ENCODE data around the gene ST3GAL6. TPM values are rescaled to one million over a fixed set of nuclear protein-coding genes. Genes with fewer than 3 reads are reported as not detected.

ST3GAL6 gene
- total and polyA plus RNA-seq, 10 of the 15 experiments (the other 5 are each of a cell fraction or from before 2014, with no cell fraction given) = 19.5 to 41.2 (median 37.4) TPM

DNA sequence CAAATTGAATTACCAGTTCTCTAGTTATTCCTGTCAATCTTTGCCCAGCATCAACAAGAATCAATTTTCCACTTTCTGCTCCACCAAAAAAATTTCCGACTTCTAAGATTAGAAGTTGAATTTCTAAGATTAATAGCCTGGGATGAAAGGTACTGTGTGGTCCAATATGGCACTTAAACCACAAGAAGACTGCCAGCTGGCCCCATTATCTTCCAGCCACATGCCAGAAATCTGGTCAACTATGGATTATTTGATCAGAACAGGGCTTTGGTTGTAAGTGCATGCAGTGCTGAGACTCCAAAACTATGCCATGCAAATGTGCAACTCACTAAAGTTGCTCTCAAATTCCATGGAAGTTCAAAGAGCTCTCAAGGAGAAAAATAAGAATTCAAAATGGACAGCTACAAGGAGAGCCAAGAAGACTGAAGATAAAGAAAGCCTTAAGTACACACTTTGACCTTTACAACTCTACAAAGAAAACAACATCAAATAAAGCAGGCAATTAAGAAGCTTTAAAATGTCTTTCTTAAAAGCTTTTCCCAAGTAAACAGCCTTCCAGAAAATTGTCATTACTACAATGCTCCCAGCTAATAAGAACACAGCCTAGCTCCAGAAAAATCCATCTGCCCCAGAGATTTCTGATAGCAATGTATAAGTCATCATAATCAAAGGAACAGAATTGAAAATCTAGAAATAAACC, 64.2 kb downstream of the ST3GAL6 start:
- no peak overlapping the region for H3K4me2 ChIP-seq (ENCODE audit: control insufficient read depth, insufficient read depth)
- H3K4me1 ChIP-seq (ENCODE audit: control insufficient read depth, insufficient read depth, low read length) = no peaks in the 10 kb centered on the region
- FAIRE-seq (no peak), DNase-seq (ENCODE audit: low read depth, low spot score) (no peak), ATAC-seq (no peak)
- TF ChIP-seq, protein P1, sequence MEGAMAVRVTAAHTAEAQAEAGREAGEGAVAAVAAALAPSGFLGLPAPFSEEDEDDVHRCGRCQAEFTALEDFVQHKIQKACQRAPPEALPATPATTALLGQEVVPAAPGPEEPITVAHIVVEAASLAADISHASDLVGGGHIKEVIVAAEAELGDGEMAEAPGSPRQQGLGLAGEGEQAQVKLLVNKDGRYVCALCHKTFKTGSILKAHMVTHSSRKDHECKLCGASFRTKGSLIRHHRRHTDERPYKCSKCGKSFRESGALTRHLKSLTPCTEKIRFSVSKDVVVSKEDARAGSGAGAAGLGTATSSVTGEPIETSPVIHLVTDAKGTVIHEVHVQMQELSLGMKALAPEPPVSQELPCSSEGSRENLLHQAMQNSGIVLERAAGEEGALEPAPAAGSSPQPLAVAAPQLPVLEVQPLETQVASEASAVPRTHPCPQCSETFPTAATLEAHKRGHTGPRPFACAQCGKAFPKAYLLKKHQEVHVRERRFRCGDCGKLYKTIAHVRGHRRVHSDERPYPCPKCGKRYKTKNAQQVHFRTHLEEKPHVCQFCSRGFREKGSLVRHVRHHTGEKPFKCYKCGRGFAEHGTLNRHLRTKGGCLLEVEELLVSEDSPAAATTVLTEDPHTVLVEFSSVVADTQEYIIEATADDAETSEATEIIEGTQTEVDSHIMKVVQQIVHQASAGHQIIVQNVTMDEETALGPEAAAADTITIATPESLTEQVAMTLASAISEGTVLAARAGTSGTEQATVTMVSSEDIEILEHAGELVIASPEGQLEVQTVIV (IDR thresholded peaks at IDR 0.05; ENCODE audit: borderline replicate concordance, partially characterized antibody) = no peak
- TF ChIP-seq MEF2A (IDR thresholded peaks at IDR 0.05; ENCODE audit: insufficient read depth, low read depth, low read length) (no peak), NR2C1 (IDR thresholded peaks at IDR 0.05) (no peak), NRF1 (conservative IDR thresholded peaks at IDR 0.05; ENCODE audit: low read depth, low read length) (no peak)
- TF ChIP-seq, protein P2, sequence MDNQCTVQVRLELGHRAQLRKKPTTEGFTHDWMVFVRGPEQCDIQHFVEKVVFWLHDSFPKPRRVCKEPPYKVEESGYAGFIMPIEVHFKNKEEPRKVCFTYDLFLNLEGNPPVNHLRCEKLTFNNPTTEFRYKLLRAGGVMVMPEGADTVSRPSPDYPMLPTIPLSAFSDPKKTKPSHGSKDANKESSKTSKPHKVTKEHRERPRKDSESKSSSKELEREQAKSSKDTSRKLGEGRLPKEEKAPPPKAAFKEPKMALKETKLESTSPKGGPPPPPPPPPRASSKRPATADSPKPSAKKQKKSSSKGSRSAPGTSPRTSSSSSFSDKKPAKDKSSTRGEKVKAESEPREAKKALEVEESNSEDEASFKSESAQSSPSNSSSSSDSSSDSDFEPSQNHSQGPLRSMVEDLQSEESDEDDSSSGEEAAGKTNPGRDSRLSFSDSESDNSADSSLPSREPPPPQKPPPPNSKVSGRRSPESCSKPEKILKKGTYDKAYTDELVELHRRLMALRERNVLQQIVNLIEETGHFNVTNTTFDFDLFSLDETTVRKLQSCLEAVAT (IDR thresholded peaks at IDR 0.05) = no peak
- H3K36me3 ChIP-seq (ENCODE audit: control insufficient read depth in 2 of 2, insufficient read depth in 2 of 2, low read length in 1 of 2) = no peaks in the 10 kb centered on the region
- H3K79me2 ChIP-seq (ENCODE audit: control insufficient read depth, insufficient read depth, low read length) = no peaks in the 10 kb centered on the region
- no peaks in the 10 kb centered on the region for H4K20me1 ChIP-seq (ENCODE audit: control insufficient read depth, insufficient read depth)
- RAD21 ChIA-PET (ENCODE audit: unreplicated experiment) = interaction anchor here (2.3 kb wide), 1 partner anchor 10 kb away, joined by 8 read pairs; no protein-coding TSS in a partner anchor
- no peak overlapping the region for H3K27ac ChIP-seq (ENCODE audit: control insufficient read depth, insufficient read depth)
- 62% methylated on average over 1 of the region's 1 CpG for whole genome bisulfite sequencing (ENCODE audit: insufficient coverage, insufficient replicate concordance, low lambda C conversion rate, missing lambda C conversion rate)
- H3K9ac ChIP-seq (ENCODE audit: control insufficient read depth, insufficient read depth, low read length) = no peak overlapping the region
- H3K9me3 ChIP-seq (replicated peaks; ENCODE audit: control insufficient read depth, insufficient read depth, low read length) = no peaks in the 10 kb centered on the region
- in situ Hi-C loops (cut with MboI) = no loop called here
- CTCF ChIA-PET = interaction anchor here (0.9 to 4.4 kb wide), 6 partner anchors 11 to 346 kb away, joined by 4 to 20 read pairs (median 9); no protein-coding TSS in a partner anchor
- H3K4me3 ChIP-seq = no peak overlapping the region
- no TSS peak for BruUV-seq (replicated peaks)
- POLR2A ChIA-PET = no interaction called here
- no peak overlapping the region for H2AFZ ChIP-seq (ENCODE audit: control insufficient read depth, low read depth, low read length)
- H3K27me3 ChIP-seq (replicated peaks in 1 of 2; ENCODE audit: control insufficient read depth in 2 of 2, insufficient read depth in 2 of 2, low read length in 1 of 2) = no peaks in the 10 kb centered on the region
- intact Hi-C loops (cut with micrococcal nuclease; ENCODE audit: unreplicated experiment) = loop anchor here (5.0 to 10.0 kb wide), 2 partner anchors 75 to 677 kb away; partner anchors contain the start of gene DCBLD2
- SMC1A ChIA-PET (ENCODE audit: uncharacterized antibody, unreplicated experiment) = interaction anchor here (0.6 to 3.0 kb wide), 5 partner anchors 11 to 349 kb away, joined by 3 to 21 read pairs (median 3); no protein-coding TSS in a partner anchor
